GM12872 (cell line): ENCODE results near the gene INA.

Experiments used
- CTCF ChIP-seq: IDR thresholded peaks from 3 replicates; pipeline ENCODE4 v1.5.1; 2011; ENCODE audit warnings: low read depth, mild to moderate bottlenecking, low read length, moderate library complexity; ENCODE audit not compliant: insufficient read depth

The INA gene

DNA sequence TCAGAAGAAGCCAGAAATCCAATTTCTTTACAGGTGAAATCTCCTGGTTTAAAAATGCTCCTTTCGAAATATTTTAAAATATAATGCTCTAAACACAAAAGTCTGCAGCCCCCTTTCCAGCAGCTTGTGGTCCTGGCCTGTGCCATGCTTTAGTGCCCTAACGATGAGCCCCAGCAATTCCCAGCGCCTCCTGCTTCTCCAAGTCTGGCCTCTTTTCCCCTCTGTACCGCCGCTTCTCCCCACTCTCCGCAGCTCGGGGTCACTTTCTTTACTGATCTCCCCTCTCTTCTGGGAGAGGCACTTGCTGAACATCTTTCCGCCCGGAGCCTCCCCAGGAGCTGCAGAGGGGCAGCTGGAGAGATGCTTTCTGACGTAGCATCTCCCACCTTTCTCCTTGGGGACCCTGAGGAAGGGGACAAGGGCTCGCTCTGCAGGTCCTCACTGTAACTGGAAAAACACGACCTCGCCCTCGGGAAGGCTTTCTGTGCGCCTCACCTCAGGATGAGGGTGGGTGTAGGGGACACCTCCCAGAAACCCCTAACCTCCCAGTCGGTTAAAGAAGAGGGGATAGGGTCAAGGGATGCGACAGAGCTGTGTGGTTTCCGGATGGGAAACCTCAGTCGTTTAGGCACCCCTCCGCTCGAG lies 565 bp upstream of the INA start:
- no peak for TF ChIP-seq CTCF

DNA sequence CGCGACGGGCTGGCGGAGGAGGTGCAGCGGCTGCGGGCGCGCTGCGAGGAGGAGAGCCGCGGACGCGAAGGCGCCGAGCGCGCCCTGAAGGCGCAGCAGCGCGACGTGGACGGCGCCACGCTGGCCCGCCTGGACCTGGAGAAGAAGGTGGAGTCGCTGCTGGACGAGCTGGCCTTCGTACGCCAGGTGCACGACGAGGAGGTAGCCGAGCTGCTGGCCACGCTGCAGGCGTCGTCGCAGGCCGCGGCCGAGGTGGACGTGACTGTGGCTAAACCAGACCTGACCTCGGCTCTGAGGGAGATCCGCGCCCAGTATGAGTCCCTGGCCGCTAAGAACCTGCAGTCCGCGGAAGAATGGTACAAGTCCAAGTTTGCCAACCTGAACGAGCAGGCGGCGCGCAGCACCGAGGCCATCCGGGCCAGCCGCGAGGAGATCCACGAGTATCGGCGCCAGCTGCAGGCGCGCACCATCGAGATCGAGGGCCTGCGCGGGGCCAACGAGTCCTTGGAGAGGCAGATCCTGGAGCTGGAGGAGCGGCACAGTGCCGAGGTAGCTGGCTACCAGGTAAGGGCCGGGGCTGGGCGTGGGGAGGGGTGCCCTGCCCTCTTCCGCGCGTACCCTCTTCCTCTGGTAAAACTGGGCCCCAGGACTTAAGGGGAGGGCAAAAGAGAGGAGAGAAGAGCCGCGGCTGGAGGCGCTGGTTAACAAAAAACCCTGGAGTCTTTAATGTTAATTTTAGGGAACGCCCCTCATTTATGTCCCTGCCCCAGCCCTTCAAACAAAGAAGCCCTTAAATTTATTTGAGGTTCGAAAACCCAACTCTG lies 987 bp downstream of the INA start:
- no peak for TF ChIP-seq CTCF

DNA sequence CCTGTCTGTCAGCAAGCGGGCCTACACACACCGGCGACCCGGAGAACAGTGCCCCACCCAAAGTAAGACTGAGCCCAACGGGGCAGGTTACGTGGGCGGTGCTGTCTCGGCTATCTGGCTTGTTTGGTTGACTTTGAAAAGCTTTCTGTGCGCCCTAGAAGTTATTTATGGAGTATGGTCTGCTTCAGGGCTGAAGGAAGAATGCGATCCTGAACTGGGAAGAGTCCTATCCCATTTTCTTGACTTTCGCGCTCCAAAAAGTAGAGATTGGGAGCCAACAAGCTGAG lies 1.5 kb downstream of the INA start:
- TF ChIP-seq CTCF, result no peak

- TF ChIP-seq CTCF, result no peak
Observed at GRCh38 chr10:103278862-103279298, 1.9 kb downstream of the INA start.

DNA sequence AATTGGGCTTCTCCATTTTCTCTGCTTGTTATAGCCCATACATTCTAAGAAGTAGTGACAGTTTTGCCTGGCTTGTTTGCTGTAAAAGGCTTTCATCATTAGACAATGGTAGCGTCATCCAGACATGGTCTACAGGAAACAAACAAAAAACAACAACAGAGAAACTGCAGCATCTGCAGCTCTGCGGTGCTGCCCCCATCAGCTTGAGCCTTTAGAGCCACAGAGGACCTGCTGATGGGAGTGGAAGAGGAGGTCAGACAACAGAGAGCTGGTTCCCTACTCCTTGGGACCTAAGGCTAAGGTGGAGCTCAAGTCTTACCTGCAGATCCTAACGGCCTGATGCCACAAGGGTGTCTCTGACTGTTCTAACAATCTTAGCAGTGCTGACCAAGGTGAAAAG lies 3.1 kb downstream of the INA start:
- TF ChIP-seq CTCF, result no peak

DNA sequence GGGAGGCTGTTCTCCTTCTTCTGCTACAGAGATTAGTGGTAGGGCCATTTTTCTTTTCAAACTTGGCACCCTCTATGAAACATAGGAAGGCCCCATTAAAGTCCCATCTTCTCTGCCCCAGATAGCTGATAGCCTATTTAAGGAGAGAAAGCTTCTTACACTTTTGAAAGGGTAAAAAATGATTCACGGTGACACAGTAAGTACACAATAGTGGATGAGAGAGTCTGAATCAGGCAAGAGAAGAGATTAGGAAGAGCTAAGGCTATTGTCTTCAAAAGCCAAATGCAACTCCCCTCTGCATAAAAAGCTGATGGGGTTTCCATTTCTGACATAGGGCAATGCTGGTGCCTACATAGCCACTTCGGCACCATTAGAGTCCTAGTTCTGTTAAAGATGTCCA lies 3.6 kb downstream of the INA start:
- TF ChIP-seq CTCF, result no peak

GRCh38 chr10:103281753-103282152 lies 4.8 kb downstream of the INA start:
- TF ChIP-seq CTCF, result no peak
